GM21529 (cell line): ENCODE measurements around the gene SLC7A14.
A peak's percentile ranks its signal among the peaks of the same experiment; 100 is the strongest.
"Not testable (repeated sequence)": the region's sequence is repeated elsewhere in the genome, so short reads cannot be mapped to it uniquely, and the experiment has no call there.

ENCODE experiments used
- ATAC-seq: cut with Tn5 transposase; IDR thresholded peaks from one replicate; pipeline ENCODE4 v1.9.1; 2021; ENCODE audit not compliant: unreplicated experiment

Gene SLC7A14

GRCh38 chr3:170594528-170594927 lies 8.7 kb upstream of the SLC7A14 start:
- no peak for ATAC-seq

- no peak for ATAC-seq
These were observed 7.8 kb upstream of the SLC7A14 start for GRCh38 chr3:170593634-170594033.

GRCh38 chr3:170589113-170589512 lies 3.2 kb upstream of the SLC7A14 start:
- no peak for ATAC-seq

DNA sequence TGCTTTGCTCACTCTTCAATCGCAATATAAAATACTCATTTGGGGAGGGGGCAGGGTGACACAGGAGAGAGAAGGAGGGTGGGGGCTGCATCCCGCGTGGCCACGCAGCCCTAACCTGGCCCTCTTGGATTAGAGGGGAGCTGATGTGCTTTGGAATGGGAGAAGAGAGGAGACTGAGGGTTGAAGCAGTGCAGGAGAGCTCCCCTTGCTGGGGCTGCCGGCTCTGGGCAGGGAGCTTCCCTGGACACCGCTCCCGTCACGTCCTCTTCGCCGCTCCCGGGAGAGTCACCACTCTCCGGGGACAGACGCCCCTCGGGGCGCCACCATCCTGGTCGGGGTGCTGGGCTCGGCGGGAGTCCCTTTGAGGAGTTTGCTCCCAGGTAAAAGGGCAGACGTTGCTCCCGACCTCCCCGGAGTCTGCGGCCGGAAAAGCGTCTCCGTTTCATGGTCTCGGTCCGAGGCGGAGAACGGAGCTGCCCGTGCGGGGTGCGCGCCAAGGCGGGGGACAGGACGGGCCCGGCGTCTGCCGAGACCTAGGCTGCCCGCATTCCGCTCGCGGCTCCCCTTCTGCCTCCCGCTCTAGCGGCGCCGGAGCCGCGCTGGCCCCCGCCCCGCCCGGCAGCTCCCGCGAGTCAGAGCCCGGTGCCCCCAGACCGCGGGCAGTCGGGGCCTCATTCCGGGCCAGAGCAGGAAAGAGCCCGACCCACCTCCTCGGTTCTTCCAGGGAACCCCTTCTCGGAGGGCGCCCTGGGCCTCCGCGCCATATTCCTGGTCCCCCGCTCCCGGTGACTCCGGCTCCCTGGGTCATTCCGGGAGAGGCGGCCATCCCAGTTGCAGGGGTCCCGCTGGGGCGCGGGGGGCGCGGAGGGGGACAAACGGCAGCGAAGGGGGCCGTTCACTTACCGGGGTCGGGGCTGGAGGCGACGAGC lies 603 bp downstream of the SLC7A14 start:
- no peak for ATAC-seq

DNA sequence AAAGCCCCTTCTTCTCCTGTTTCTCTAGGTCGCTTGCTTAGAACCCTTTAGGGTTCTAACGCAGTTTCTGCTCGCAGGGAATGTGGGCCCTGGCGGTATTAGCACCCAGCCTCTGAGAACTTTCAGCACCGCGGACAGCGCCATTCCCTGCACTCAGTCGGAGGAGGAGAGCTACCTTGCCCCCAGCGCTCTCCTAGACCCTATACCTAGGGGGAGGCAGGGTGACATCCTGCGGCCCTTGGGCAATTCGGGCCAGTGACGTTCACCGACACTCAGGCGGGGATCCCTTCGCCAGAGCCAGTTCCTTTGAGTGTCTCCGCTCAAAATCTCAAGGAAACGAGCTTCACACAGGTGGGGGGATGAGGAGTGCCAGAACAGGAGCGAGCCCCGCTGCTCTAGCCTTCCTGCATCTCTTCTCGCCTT lies 1.3 kb downstream of the SLC7A14 start:
- ATAC-seq: no peak

DNA sequence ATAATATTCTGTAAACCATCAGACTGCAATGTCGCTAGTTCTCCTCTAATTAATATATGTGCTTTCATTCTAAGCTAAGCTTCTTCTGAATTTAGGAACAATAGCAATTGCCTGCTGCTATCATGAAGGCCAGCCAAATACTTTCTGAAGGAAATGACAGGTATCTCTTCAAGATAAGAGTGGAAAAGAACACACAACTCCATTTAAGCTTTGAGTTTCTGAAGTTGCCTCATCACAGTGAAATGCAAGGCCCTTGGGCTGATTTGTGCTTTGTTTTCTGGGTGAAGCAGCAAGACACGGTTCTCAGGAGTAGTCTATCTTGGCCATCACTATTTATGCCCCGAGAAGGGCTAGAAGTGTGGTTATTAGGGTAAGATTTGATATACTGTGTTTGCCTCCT lies 6.2 kb downstream of the SLC7A14 start:
- ATAC-seq: no peak

DNA sequence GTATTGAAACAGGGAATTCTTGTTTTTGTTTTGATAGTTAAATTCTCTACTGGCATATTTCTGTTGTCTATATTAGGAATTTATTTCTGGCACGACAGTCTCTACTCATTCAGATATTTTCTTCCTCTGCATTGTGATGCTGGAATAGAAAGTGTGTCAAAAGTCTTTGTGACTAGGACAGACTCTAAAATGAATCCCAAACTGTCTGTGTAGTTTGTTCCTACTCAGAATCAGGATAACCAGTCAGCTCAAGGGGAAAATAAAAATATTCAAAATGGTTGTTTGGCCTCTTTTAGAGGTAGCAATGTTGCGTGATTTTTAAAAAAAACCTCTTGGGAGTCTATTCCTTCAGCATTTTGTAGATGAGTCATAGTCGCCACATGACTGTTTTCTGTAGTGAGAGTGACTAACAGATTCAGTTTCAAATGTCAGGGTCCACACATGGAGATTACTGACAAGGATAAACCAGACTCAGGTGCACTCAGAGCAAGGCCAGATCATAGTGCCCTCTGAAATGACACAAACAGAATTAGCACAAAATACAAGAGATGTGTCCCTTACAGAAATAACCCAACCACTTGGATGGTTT lies 13.1 kb downstream of the SLC7A14 start:
- peak; percentile 97 for ATAC-seq

DNA sequence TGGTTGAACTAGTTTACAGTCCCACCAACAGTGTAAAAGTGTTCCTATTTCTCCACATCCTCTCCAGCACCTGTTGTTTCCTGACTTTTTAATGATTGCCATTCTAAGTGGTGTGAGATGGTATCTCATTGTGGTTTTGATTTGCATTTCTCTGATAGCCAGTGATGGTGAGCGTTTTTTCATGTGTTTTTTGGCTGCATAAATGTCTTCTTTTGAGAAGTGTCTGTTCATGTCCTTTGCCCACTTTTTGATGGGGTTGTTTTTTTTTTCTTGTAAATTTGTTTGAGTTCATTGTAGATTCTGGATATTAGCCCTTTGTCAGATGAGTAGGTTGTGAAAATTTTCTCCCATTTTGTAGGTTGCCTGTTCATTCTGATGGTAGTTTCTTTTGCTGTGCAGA lies 18.3 kb downstream of the SLC7A14 start:
- not testable (repeated sequence) for ATAC-seq

- no peak for ATAC-seq
These were observed 19.5 kb downstream of the SLC7A14 start for GRCh38 chr3:170566413-170566812.

- no peak for ATAC-seq
These were observed 20.4 kb downstream of the SLC7A14 start for GRCh38 chr3:170565495-170565894.

DNA sequence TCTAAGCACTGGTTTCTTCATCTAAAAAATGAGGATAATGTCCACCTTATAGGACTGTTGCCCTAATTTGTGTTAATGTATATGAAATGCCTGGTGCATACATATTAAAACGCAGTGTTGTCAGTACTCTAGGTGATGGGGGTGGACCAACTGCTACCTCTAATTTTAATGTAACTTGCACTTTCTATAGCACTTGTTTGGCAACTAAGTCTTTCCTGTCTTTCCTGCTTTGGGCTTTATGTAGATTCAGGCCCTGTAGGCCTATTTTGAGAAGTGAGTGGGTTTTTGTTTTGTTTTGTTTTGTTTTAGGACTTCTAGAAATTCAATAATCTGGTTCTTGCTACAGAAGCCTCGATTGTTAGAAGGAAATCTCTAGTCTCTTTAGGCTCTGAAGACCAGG lies 21.2 kb downstream of the SLC7A14 start:
- peak; percentile 36 for ATAC-seq

DNA sequence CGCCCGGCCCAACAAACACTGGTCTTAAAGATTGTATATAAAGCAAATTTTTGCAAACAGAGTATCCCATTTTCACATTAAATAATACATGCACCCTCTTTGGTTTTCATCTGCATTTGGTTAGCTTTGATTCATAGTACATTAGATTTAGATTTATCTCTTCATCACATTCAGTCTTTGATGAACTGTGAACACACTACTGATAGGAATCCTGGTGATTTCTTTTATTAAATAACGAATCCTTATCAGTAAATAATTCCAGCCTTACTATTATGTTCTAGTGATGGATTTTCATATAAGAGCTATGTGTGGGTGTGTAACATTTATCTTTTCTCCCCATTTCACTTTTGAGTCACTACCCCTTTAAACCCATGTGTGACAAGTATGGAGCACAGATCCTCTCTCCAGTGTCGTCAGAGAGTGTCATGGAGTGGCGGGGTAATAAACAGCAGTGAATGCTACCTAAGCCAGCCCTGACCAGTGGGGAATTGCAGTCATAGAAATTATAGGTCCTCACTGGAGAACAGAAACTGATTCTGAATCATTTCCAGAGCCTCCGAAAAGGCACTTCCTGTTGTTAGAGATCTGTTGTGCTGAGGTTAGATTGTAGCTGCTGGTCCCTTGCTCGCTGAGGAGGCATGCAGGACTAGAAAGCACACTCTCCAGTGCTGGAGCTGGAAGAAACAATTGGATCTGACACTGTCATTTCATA lies 22.0 kb downstream of the SLC7A14 start:
- ATAC-seq: peak; percentile 89

- ATAC-seq: no peak
These were observed 23.8 kb downstream of the SLC7A14 start for GRCh38 chr3:170562080-170562479.

DNA sequence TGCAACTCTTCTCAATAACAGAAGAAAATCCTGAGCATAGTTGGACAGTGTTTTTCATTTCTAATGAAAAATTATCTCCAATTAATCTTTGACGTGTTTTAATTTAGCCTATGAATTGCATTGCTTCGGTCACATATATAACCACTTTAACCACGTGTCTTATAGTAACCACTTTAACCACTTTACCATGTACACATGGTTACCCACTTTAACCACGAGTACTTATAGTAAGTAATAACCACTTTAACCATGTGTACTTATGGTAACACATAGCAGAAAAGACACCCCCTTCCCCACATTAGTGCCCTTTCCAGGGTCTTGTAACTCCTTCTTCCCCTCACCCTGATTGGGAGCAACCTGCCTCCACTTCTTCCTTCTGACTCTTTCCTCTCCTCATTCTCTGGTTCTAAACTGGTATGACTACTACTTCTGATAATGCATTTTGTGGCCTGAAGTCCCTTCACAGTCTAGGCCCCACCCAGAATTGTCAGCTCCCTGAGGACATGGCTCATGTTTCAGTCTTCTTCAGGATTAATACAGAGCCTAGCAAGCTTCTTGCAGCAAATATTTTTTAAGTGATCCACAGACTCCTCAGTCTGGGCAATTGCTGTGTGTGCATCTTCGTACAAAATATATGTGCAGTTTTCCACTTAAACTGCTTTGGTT lies 25.0 kb downstream of the SLC7A14 start:
- ATAC-seq: no peak

DNA sequence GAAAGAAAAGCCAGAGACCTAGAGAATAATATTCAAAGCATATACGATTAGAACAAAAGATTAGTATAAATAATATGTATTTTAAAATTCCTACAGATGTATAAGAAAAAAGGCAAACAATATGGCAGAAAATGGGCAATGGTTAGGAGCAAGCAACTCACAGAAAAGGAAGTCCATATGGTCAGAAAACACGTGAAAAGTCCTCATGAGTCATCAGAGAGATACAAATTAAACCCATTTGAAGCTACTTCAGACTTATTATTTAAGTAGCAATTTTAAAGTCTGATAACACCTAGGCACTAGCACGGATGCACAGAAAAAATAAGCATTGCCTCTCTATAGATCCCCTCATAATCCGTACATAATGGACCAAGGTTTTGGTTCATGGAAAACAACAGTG lies 25.6 kb downstream of the SLC7A14 start:
- ATAC-seq: no peak

GRCh38 chr3:170558427-170558826 lies 27.4 kb downstream of the SLC7A14 start:
- ATAC-seq: no peak

DNA sequence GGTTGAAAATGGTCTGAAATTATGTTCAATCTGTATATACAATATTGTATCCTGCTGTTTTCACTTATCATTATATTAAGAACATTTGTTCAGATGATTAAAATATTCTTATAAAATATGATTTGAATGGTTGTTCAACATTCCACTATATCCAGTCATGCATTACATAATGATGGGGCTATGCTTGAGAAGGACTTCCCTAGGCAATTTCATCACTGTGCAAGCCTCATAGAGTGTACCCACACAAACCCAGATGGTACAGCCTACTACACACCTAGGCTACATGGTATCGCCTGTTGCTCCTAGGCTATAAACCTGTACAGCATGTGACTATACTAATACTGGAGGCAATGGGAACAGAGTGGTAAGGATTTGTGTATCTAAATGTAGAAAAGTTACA lies 30.5 kb downstream of the SLC7A14 start:
- no peak for ATAC-seq

GRCh38 chr3:170553788-170554757 lies 31.8 kb downstream of the SLC7A14 start:
- no peak for ATAC-seq

GRCh38 chr3:170551252-170551651 lies 34.6 kb downstream of the SLC7A14 start:
- no peak for ATAC-seq

DNA sequence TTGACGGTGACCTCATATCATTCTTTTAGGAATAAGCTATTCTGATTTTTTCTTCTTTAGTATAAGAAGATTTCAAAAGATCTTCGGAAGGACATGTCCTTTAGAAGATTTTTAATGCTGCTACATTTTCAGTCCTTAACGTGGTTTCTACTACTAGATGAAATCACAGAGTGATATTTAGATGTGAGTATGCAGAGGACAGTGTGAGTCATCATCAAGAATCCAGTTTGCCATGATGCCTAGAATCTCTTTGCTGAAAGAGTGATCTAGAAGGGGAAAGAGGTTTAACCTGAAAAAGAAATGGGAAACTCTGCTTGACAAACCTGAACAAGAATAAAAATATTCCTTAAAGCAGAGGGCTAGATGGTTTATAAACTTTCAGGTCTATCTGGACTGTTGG lies 43.2 kb downstream of the SLC7A14 start:
- no peak for ATAC-seq
